K562 (cell line): ENCODE measurements around the gene PLEKHG1.

ENCODE experiments used
- CTCF ChIP-seq, 3 experiments: IDR thresholded peaks in 2 of 3; conservative IDR thresholded peaks in 1 of 3; 2 replicates each; pipeline ENCODE4 v1.5.1; 2011 to 2012; ENCODE audit warnings: low read length in 3 of 3, mild to moderate bottlenecking in 3 of 3, control low read depth in 2 of 3, improper control_type of control experiment in 1 of 3, inconsistent platforms in 1 of 3, low read depth in 1 of 3, mixed read lengths in 1 of 3, moderate library complexity in 1 of 3; ENCODE audit not compliant: insufficient read depth in 2 of 3
- EP300 ChIP-seq: IDR thresholded peaks from 2 replicates; pipeline ENCODE4 v1.6.1; 2012; ENCODE audit warnings: low read length, improper control_type of control experiment
- HNRNPK ChIP-seq: fragments of 200-400 bp; formaldehyde crosslinking; IDR thresholded peaks from one replicate; pipeline ENCODE4 v1.6.1; 2018; ENCODE audit warnings: mild to moderate bottlenecking, low read depth, low read length; ENCODE audit not compliant: poor library complexity, severe bottlenecking
- MAX ChIP-seq: sonication (generic); formaldehyde crosslinking; IDR thresholded peaks from 2 replicates; pipeline ENCODE4 v1.9.0; 2022; ENCODE audit warnings: mild to moderate bottlenecking, missing genetic modification reagents
- MNT ChIP-seq, 2 experiments: fragments of 450-650 bp; conservative IDR thresholded peaks; 2 replicates each; pipeline ENCODE4 v1.6.1; 2017; ENCODE audit warnings: mild to moderate bottlenecking in 2 of 2, moderate library complexity in 2 of 2
- PHTF2 ChIP-seq: fragments of 250-450 bp; sonication (Bioruptor Pico); IDR thresholded peaks from 2 replicates; pipeline ENCODE4 v1.5.0; 2021; ENCODE audit warnings: mild to moderate bottlenecking
- TCF15 ChIP-seq: fragments of 250-450 bp; sonication (Bioruptor Pico); IDR thresholded peaks from 2 replicates; pipeline ENCODE4 v1.8.0; 2022; ENCODE audit warnings: moderate library complexity, mild to moderate bottlenecking, inconsistent platforms

GRCh38 chr6:150588888-150589499, 10.7 kb upstream of the PLEKHG1 start:
- TF ChIP-seq MAX (CRISPR knock-in tag) (no peak), PHTF2 (CRISPR knock-in tag) (no peak), MNT (conservative IDR thresholded peaks at IDR 0.05) (no peak), TCF15 (CRISPR knock-in tag) (no peak), HNRNPK (no peak), CTCF (IDR thresholded peaks at IDR 0.05 in 2 of 3, conservative IDR thresholded peaks at IDR 0.05 in 1 of 3; ENCODE audit: insufficient read depth in 2 of 3, low read depth in 1 of 3, low read length in 3 of 3) (no peak), EP300 (no peak)
